ENCODE data around the gene WASF2.

The WASF2 gene

GRCh38 chr1:27361553-27361952 lies 128.4 kb downstream of the WASF2 start:
- no peak for DNase-seq (ENCODE audit: low read depth)
- H3K4me3 ChIP-seq (ENCODE audit: low read length) = no peak overlapping the region
- TF ChIP-seq, protein P1, sequence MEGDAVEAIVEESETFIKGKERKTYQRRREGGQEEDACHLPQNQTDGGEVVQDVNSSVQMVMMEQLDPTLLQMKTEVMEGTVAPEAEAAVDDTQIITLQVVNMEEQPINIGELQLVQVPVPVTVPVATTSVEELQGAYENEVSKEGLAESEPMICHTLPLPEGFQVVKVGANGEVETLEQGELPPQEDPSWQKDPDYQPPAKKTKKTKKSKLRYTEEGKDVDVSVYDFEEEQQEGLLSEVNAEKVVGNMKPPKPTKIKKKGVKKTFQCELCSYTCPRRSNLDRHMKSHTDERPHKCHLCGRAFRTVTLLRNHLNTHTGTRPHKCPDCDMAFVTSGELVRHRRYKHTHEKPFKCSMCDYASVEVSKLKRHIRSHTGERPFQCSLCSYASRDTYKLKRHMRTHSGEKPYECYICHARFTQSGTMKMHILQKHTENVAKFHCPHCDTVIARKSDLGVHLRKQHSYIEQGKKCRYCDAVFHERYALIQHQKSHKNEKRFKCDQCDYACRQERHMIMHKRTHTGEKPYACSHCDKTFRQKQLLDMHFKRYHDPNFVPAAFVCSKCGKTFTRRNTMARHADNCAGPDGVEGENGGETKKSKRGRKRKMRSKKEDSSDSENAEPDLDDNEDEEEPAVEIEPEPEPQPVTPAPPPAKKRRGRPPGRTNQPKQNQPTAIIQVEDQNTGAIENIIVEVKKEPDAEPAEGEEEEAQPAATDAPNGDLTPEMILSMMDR (IDR thresholded peaks at IDR 0.05; ENCODE audit: insufficient read depth, low read depth, low read length, missing control alignments) = no peak

DNA sequence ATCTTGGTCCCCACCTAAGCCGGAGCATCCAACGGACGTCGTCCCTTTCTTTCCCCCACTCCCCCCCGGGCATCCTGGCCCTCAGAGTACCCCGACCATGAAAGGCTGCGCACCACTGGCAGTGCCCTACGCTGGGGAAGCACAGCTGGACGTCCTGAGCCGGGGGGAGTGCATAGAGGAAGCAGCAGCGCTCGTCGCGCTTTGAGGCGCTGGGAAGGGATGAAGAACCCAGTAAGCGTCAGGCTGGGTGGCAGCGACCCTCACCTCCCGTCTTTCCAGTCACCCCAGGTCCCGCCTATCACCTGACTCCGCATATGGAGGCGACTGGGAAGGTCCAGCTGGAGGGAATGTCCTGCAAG lies 128.9 kb downstream of the WASF2 start:
- TF ChIP-seq, protein P1 (IDR thresholded peaks at IDR 0.05; ENCODE audit: insufficient read depth, low read depth, low read length, missing control alignments) = no peak
- H3K4me3 ChIP-seq (ENCODE audit: low read length) = no peak overlapping the region
- no peak for DNase-seq (ENCODE audit: low read depth)

- H3K4me3 ChIP-seq (ENCODE audit: low read length) = no peak overlapping the region
These were observed 129.6 kb downstream of the WASF2 start for GRCh38 chr1:27360159-27361043.

GRCh38 chr1:27359822-27360158 lies 130.2 kb downstream of the WASF2 start:
- no peak overlapping the region for H3K4me3 ChIP-seq (ENCODE audit: low read length)
- no peak for DNase-seq (ENCODE audit: low read depth)
- TF ChIP-seq, protein P1 (IDR thresholded peaks at IDR 0.05; ENCODE audit: insufficient read depth, low read depth, low read length, missing control alignments) = no peak

More at GRCh38 chr1:27360159-27361043, 129.6 kb downstream of the WASF2 start:
- TF ChIP-seq, protein P1 (IDR thresholded peaks at IDR 0.05; ENCODE audit: insufficient read depth, low read depth, low read length, missing control alignments) = no peak
- no peak for DNase-seq (ENCODE audit: low read depth)

DNA sequence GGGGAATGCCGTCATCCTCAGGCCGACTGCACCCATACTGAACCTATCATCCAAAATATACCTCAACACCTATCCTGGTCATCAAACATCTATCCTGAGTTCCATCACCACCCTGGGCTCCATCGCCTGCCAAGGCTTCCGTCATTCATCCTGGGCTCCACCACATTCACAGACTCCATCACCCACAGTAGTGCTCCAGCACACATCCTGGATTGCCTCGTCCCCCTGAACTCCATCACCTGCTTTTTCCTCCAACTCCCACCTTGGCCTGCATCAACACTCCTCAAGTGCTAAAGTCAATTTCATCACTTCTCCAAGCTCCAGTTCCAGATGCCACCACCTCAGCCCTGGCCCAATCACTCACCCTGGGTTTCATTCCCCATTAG lies 131.0 kb downstream of the WASF2 start:
- DNase-seq (ENCODE audit: low read depth) = no peak
- no peak overlapping the region for H3K4me3 ChIP-seq (ENCODE audit: low read length)
- TF ChIP-seq, protein P1 (IDR thresholded peaks at IDR 0.05; ENCODE audit: insufficient read depth, low read depth, low read length, missing control alignments) = no peak

DNA sequence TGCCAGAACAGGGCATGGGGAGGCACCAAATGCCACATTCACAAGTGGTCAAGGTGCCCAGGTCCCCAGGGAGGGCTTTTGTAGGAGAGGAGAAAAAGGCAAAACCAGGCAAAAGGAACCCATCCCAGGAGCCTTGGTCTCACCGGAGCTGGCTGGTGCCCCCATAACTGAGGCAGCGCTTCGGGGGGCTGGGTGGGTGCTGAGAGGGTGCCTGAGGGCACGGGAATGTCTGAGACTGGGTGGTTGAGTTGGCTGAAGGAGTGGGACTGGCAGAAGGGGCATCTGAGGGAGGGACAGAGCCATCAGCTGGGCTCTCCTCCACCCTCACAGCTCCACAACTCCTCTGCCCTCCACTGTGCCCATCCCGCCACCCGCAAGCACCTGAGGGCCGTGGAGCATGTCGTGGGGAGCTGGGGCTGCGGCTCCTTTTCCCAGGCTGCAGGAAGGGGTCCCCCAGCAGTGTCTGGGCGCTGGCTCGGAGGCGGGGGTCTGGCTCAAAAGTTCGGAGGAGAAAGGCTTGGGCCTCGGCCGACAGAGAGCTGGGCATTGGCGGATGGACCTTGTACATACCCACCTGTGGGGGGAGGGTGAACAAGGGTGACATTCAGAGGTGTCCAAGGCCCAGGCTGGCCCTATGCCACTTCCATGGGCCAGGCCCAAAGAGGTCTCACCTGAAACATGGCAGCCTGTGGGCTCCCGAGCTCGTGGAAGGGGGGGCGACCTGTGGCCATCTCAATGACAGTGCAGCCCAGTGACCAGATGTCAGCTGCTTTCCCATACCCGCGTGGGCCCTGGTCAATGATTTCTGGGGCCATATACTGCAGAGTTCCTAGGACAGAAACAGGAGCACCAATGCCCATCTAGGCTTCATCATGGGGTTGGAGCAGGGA lies 131.7 kb downstream of the WASF2 start:
- no peak overlapping the region for H3K4me3 ChIP-seq (ENCODE audit: low read length)
- no peak for DNase-seq (ENCODE audit: low read depth)
- TF ChIP-seq, protein P1 (IDR thresholded peaks at IDR 0.05; ENCODE audit: insufficient read depth, low read depth, low read length, missing control alignments) = no peak
